Stimulated activated naive CD8-positive, alpha-beta T cell treated with anti-CD3 and anti-CD28 coated beads, Interleukin-15, amount 100 ng/mL, for 72 hours (primary cell): ENCODE measurements around the gene LUC7L3.
A peak's percentile ranks its signal among the peaks of the same experiment; 100 is the strongest.

ENCODE experiments used
- ATAC-seq: fragments of 150-1000 bp; cut with Tn5 transposase; 2 replicates; pipeline ENCODE4 v1.10.0; 2021; ENCODE audit warnings: mild to moderate bottlenecking, moderate library complexity
- DNase-seq, 2 donors: peaks; one replicate each; pipeline ENCODE4 v3.0.0; 2021 to 2022
- H3K27ac Mint-ChIP-seq, 2 donors: one replicate each; pipeline ENCODE4 v1.8.0; 2022; ENCODE audit warnings: mild to moderate bottlenecking in 2 of 2, mixed read lengths in 2 of 2, moderate library complexity in 2 of 2
- H3K27me3 Mint-ChIP-seq: one replicate; pipeline ENCODE4 v1.8.0; 2022; ENCODE audit warnings: mixed read lengths
- H3K4me1 Mint-ChIP-seq: one replicate; pipeline ENCODE4 v1.8.0; 2022; ENCODE audit warnings: mild to moderate bottlenecking, mixed read lengths
- H3K4me3 Mint-ChIP-seq, 2 donors: one replicate each; pipeline ENCODE4 v1.8.0; 2022; ENCODE audit warnings: mild to moderate bottlenecking in 2 of 2, mixed read lengths in 2 of 2, moderate library complexity in 1 of 2
- H3K9me3 Mint-ChIP-seq, 2 donors: one replicate each; pipeline ENCODE4 v1.8.0; 2022; ENCODE audit warnings: mixed read lengths in 2 of 2

Gene LUC7L3

GRCh38 chr17:50683434-50684287, 35.7 kb upstream of the LUC7L3 start:
- Mint-ChIP-seq H3K27me3 (peaks cover 35% of the 10 kb centered on the region), H3K9me3 (no peaks in the 10 kb centered on the region), H3K27ac (peak overlapping the region in 1 of 2 donors; percentile 54)

GRCh38 chr17:50684288-50684611, 35.2 kb upstream of the LUC7L3 start:
- ATAC-seq = no peak
- Mint-ChIP-seq H3K27ac (peak overlapping the region; percentile 21 to 59), H3K9me3 (no peaks in the 10 kb centered on the region), H3K4me3 (no peak overlapping the region), H3K27me3 (peaks cover 35% of the 10 kb centered on the region), H3K4me1 (peaks cover 6% of the 10 kb centered on the region)
- DNase-seq = no peak

More at GRCh38 chr17:50683434-50684287, 35.7 kb upstream of the LUC7L3 start:
- DNase-seq (no peak), ATAC-seq (no peak)
- no peak overlapping the region for H3K4me3 Mint-ChIP-seq
- peaks cover 6% of the 10 kb centered on the region for H3K4me1 Mint-ChIP-seq

- Mint-ChIP-seq H3K4me3 (no peak overlapping the region), H3K9me3 (no peaks in the 10 kb centered on the region), H3K27ac (peak overlapping the region; percentile 21 to 59), H3K4me1 (peaks cover 6% of the 10 kb centered on the region), H3K27me3 (peaks cover 30% of the 10 kb centered on the region)
- ATAC-seq = no peak
- DNase-seq = no peak
Measured at GRCh38 chr17:50684612-50685333, 34.6 kb upstream of the LUC7L3 start.

- Mint-ChIP-seq H3K27ac (no peak overlapping the region), H3K9me3 (no peaks in the 10 kb centered on the region), H3K4me3 (no peak overlapping the region), H3K4me1 (peaks cover 6% of the 10 kb centered on the region), H3K27me3 (peaks cover 25% of the 10 kb centered on the region)
- ATAC-seq = no peak
- no peak for DNase-seq
Measured at GRCh38 chr17:50685334-50685665, 34.1 kb upstream of the LUC7L3 start.

- ATAC-seq (no peak), DNase-seq (no peak)
- no peak overlapping the region for H3K27ac Mint-ChIP-seq
- H3K4me3 Mint-ChIP-seq = no peak overlapping the region
- no peaks in the 10 kb centered on the region for H3K9me3 Mint-ChIP-seq
- H3K27me3 Mint-ChIP-seq = peaks cover 19% of the 10 kb centered on the region
- peaks cover 6% of the 10 kb centered on the region for H3K4me1 Mint-ChIP-seq
Measured at GRCh38 chr17:50685691-50686493, 33.5 kb upstream of the LUC7L3 start.

- DNase-seq = no peak
- no peak for ATAC-seq
- Mint-ChIP-seq H3K4me3 (no peak overlapping the region), H3K27ac (no peak overlapping the region), H3K4me1 (no peaks in the 10 kb centered on the region), H3K9me3 (no peaks in the 10 kb centered on the region), H3K27me3 (peaks cover 12% of the 10 kb centered on the region)
Measured at GRCh38 chr17:50686494-50687199, 32.8 kb upstream of the LUC7L3 start.

GRCh38 chr17:50687200-50688066, 32.0 kb upstream of the LUC7L3 start:
- no peaks in the 10 kb centered on the region for H3K4me1 Mint-ChIP-seq
- no peak for ATAC-seq

GRCh38 chr17:50688245-50688644, 31.2 kb upstream of the LUC7L3 start:
- DNase-seq (no peak), ATAC-seq (no peak)
- H3K27ac Mint-ChIP-seq = no peak overlapping the region
- no peaks in the 10 kb centered on the region for H3K27me3 Mint-ChIP-seq
- H3K9me3 Mint-ChIP-seq = no peaks in the 10 kb centered on the region
- H3K4me1 Mint-ChIP-seq = no peaks in the 10 kb centered on the region
- H3K4me3 Mint-ChIP-seq = no peak overlapping the region

More at GRCh38 chr17:50687200-50688066, 32.0 kb upstream of the LUC7L3 start:
- H3K9me3 Mint-ChIP-seq = no peaks in the 10 kb centered on the region
- DNase-seq = no peak
- no peak overlapping the region for H3K4me3 Mint-ChIP-seq
- peaks cover 4% of the 10 kb centered on the region for H3K27me3 Mint-ChIP-seq
- H3K27ac Mint-ChIP-seq = peak overlapping the region; percentile 13 to 40

GRCh38 chr17:50689251-50689650, 30.2 kb upstream of the LUC7L3 start:
- ATAC-seq = no peak
- Mint-ChIP-seq H3K9me3 (no peaks in the 10 kb centered on the region), H3K4me1 (no peaks in the 10 kb centered on the region), H3K27me3 (no peaks in the 10 kb centered on the region), H3K27ac (no peak overlapping the region), H3K4me3 (no peak overlapping the region)
- no peak for DNase-seq

GRCh38 chr17:50689956-50690886, 29.2 kb upstream of the LUC7L3 start:
- peak; percentile 35 for ATAC-seq
- Mint-ChIP-seq H3K27ac (peak overlapping the region in 1 of 2 donors; percentile 0), H3K9me3 (no peaks in the 10 kb centered on the region), H3K4me1 (peaks cover under 1% of the 10 kb centered on the region), H3K4me3 (no peak overlapping the region), H3K27me3 (no peaks in the 10 kb centered on the region)
- no peak for DNase-seq

GRCh38 chr17:50690887-50691549, 28.4 kb upstream of the LUC7L3 start:
- DNase-seq (no peak), ATAC-seq (no peak)
- no peaks in the 10 kb centered on the region for H3K27me3 Mint-ChIP-seq
- H3K4me3 Mint-ChIP-seq = no peak overlapping the region
- H3K27ac Mint-ChIP-seq = no peak overlapping the region
- no peaks in the 10 kb centered on the region for H3K9me3 Mint-ChIP-seq
- H3K4me1 Mint-ChIP-seq = peaks cover 7% of the 10 kb centered on the region

GRCh38 chr17:50691550-50692447, 27.6 kb upstream of the LUC7L3 start:
- Mint-ChIP-seq H3K9me3 (no peaks in the 10 kb centered on the region), H3K27me3 (no peaks in the 10 kb centered on the region), H3K4me1 (peaks cover 7% of the 10 kb centered on the region), H3K27ac (peak overlapping the region in 1 of 2 donors; percentile 28), H3K4me3 (no peak overlapping the region)
- ATAC-seq = no peak
- DNase-seq = no peak
